ENCODE data around the gene MDGA2.
"Not testable (repeated sequence)": the region's sequence is repeated elsewhere in the genome, so short reads cannot be mapped to it uniquely, and the experiment has no call there.

Gene MDGA2

DNA sequence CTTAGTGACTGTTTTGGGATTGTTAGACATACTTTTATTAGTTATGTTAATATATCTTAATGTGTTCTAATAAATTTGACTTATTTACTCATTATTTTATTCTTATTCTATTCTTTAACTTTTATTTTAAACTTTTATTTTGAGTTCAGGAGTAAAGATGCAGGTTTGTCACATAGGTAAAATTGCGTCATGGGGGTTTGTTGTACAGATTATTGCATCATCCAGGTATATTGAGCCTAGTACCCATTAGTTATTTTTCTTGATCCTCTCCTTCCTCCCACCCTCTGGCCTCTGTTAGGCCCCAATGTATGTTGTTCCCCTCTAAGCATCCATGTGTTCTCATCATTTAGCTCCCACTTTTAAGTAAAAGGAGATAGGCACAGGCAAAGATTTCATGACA is 495.5 kb downstream of the MDGA2 start:
- Histone ChIP-seq H3K4me3 (ENCODE audit: low read depth in 1 of 2, low read length in 2 of 2) (no peak overlapping the region), H3K4me1 (ENCODE audit: insufficient read depth, low read length) (no peaks in the 10 kb centered on the region), H3K4me2 (ENCODE audit: insufficient read depth, low read length) (no peak overlapping the region), H4K20me1 (ENCODE audit: insufficient read depth, low read length) (no peaks in the 10 kb centered on the region), H3K9ac (ENCODE audit: low read depth, low read length) (no peak overlapping the region), H3K9me3 (ENCODE audit: insufficient read depth, low read length, severe bottlenecking) (no peaks in the 10 kb centered on the region), H3K27me3 (ENCODE audit: insufficient read depth, low read length, poor library complexity) (no peaks in the 10 kb centered on the region), H3K27ac (ENCODE audit: low read length) (no peak overlapping the region), H3K79me2 (ENCODE audit: insufficient read depth, low read length) (no peaks in the 10 kb centered on the region), H3K36me3 (ENCODE audit: insufficient read depth, low read length) (no peaks in the 10 kb centered on the region), H2AFZ (ENCODE audit: low read depth, low read length) (no peak overlapping the region)
- TF ChIP-seq EZH2 (IDR thresholded peaks at IDR 0.05; ENCODE audit: borderline replicate concordance, low read depth, low read length, severe bottlenecking): no peak
- TF ChIP-seq CTCF (IDR thresholded peaks at IDR 0.05; ENCODE audit: borderline replicate concordance, extremely low read depth, low read length, poor library complexity, severe bottlenecking): no peak
- ATAC-seq (ENCODE audit: insufficient read depth, low read depth) (no peak), DNase-seq (no peak)

DNA sequence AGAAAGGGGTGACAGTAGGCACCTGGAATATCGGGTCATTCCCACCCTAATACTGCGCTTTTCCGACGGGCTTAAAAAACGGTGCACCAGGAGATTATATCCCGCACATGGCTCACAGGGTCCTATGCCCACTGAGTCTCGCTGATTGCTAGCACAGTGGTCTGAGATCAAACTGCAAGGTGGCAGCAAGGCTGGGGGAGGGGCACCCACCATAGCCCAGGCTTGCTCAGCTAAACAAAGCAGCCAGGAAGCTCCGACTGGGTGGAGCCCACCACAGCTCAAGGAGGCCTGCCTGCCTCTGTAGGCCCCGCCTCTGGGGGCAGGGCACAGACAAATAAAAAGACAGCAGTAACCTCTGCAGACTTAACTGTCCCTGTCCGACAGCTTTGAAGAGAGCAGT is 503.5 kb downstream of the MDGA2 start:
- not testable (repeated sequence) for H3K27ac ChIP-seq (ENCODE audit: low read length); H3K27me3 ChIP-seq (ENCODE audit: insufficient read depth, low read length, poor library complexity); H3K4me3 ChIP-seq (ENCODE audit: low read depth in 1 of 2, low read length in 2 of 2); ATAC-seq (ENCODE audit: insufficient read depth, low read depth); H3K36me3 ChIP-seq (ENCODE audit: insufficient read depth, low read length); H3K79me2 ChIP-seq (ENCODE audit: insufficient read depth, low read length); DNase-seq; H2AFZ ChIP-seq (ENCODE audit: low read depth, low read length); H3K9ac ChIP-seq (ENCODE audit: low read depth, low read length); H3K9me3 ChIP-seq (ENCODE audit: insufficient read depth, low read length, severe bottlenecking); H4K20me1 ChIP-seq (ENCODE audit: insufficient read depth, low read length); H3K4me2 ChIP-seq (ENCODE audit: insufficient read depth, low read length); H3K4me1 ChIP-seq (ENCODE audit: insufficient read depth, low read length)

- no peaks in the 10 kb centered on the region for H3K4me1 ChIP-seq (ENCODE audit: insufficient read depth, low read length)
- no peak overlapping the region for H3K4me2 ChIP-seq (ENCODE audit: insufficient read depth, low read length)
- no peak overlapping the region for H2AFZ ChIP-seq (ENCODE audit: low read depth, low read length)
- no peak overlapping the region for H3K4me3 ChIP-seq (ENCODE audit: low read depth in 1 of 2, low read length in 2 of 2)
- no peaks in the 10 kb centered on the region for H3K79me2 ChIP-seq (ENCODE audit: insufficient read depth, low read length)
- no peak overlapping the region for H3K27ac ChIP-seq (ENCODE audit: low read length)
- ATAC-seq (ENCODE audit: insufficient read depth, low read depth) (no peak), DNase-seq (no peak)
- H3K27me3 ChIP-seq (ENCODE audit: insufficient read depth, low read length, poor library complexity): no peaks in the 10 kb centered on the region
- H3K9ac ChIP-seq (ENCODE audit: low read depth, low read length): no peak overlapping the region
- no peaks in the 10 kb centered on the region for H3K9me3 ChIP-seq (ENCODE audit: insufficient read depth, low read length, severe bottlenecking)
- no peaks in the 10 kb centered on the region for H3K36me3 ChIP-seq (ENCODE audit: insufficient read depth, low read length)
- H4K20me1 ChIP-seq (ENCODE audit: insufficient read depth, low read length): no peaks in the 10 kb centered on the region
- no peak for TF ChIP-seq EZH2 (IDR thresholded peaks at IDR 0.05; ENCODE audit: borderline replicate concordance, low read depth, low read length, severe bottlenecking)
- no peak for TF ChIP-seq CTCF (IDR thresholded peaks at IDR 0.05; ENCODE audit: borderline replicate concordance, extremely low read depth, low read length, poor library complexity, severe bottlenecking)
Measured at GRCh38 chr14:47167402-47167801, 508.0 kb downstream of the MDGA2 start.

DNA sequence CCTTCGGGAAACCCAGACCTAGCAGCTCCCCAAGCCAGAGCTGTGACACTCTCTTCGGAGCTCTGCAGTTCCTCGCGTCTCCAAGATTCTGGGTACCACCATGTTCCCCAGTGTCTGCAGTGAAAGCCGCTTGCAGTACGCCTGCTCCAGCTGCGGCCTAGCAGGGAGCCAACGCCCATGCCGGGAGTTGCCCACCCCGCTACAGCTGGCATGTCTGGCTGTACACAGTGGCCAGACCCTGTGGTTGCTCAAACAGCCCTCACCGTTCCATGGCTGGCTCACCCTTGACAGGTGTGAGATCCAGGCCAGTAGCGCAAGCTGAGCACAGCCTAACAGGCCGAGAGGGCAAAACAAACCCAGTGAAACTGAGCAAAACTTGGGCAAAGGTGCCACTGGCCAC is 520.0 kb downstream of the MDGA2 start:
- no peaks in the 10 kb centered on the region for H3K79me2 ChIP-seq (ENCODE audit: insufficient read depth, low read length)
- ATAC-seq (ENCODE audit: insufficient read depth, low read depth) (no peak), DNase-seq (no peak)
- no peak overlapping the region for H3K4me3 ChIP-seq (ENCODE audit: low read depth in 1 of 2, low read length in 2 of 2)
- no peaks in the 10 kb centered on the region for H3K27me3 ChIP-seq (ENCODE audit: insufficient read depth, low read length, poor library complexity)
- TF ChIP-seq EZH2 (IDR thresholded peaks at IDR 0.05; ENCODE audit: borderline replicate concordance, low read depth, low read length, severe bottlenecking): no peak
- no peak for TF ChIP-seq CTCF (IDR thresholded peaks at IDR 0.05; ENCODE audit: borderline replicate concordance, extremely low read depth, low read length, poor library complexity, severe bottlenecking)
- H3K4me2 ChIP-seq (ENCODE audit: insufficient read depth, low read length): no peak overlapping the region
- no peaks in the 10 kb centered on the region for H3K36me3 ChIP-seq (ENCODE audit: insufficient read depth, low read length)
- H3K9ac ChIP-seq (ENCODE audit: low read depth, low read length): no peak overlapping the region
- no peaks in the 10 kb centered on the region for H3K4me1 ChIP-seq (ENCODE audit: insufficient read depth, low read length)
- H3K9me3 ChIP-seq (ENCODE audit: insufficient read depth, low read length, severe bottlenecking): no peaks in the 10 kb centered on the region
- H3K27ac ChIP-seq (ENCODE audit: low read length): no peak overlapping the region
- no peak overlapping the region for H2AFZ ChIP-seq (ENCODE audit: low read depth, low read length)
- no peaks in the 10 kb centered on the region for H4K20me1 ChIP-seq (ENCODE audit: insufficient read depth, low read length)
